Kidney (tissue), 22 donors: ENCODE data around the gene PRDX1. TPM values are rescaled to one million over a fixed set of nuclear protein-coding genes. Genes with fewer than 3 reads are reported as not detected.

ENCODE experiments used
- DNase-seq, 5 donors: peaks; one replicate each; pipeline ENCODE4 v3.0.0-alpha.2; 2013 to 2020
- FAIRE-seq: peaks from 2 replicates; lab custom pipeline; 2012; peaks lifted over from hg19 to GRCh38; lab: Jason Lieb, UNC
- H3K27ac ChIP-seq, 2 donors: one replicate each; pipeline ENCODE4 v1.7.0; 2013; ENCODE audit warnings: low read depth in 2 of 2, low read length in 2 of 2, inconsistent platforms in 1 of 2
- H3K27me3 ChIP-seq: one replicate; pipeline ENCODE4 v1.7.1; 2013; ENCODE audit warnings: low read length, inconsistent platforms; ENCODE audit not compliant: control insufficient read depth, insufficient read depth
- H3K36me3 ChIP-seq, 3 donors: one replicate each; pipeline versions ENCODE4 v1.7.0 to v1.7.1; 2013; ENCODE audit warnings: low read length in 3 of 3, control low read depth in 1 of 3, inconsistent platforms in 1 of 3; ENCODE audit not compliant: insufficient read depth in 3 of 3, control insufficient read depth in 2 of 3
- H3K4me1 ChIP-seq, 3 donors: one replicate each; pipeline versions ENCODE4 v1.7.0 to v1.7.1; 2013; ENCODE audit warnings: low read length in 3 of 3, inconsistent platforms in 1 of 3, low read depth in 1 of 3; ENCODE audit not compliant: control insufficient read depth in 2 of 3, insufficient read depth in 2 of 3
- H3K4me3 ChIP-seq, 3 donors: one replicate each; pipeline versions ENCODE4 v1.7.0 to v1.8.1; 2013; ENCODE audit warnings: low read length in 3 of 3, control low read depth in 1 of 3, inconsistent platforms in 1 of 3
- H3K9ac ChIP-seq, 3 donors: one replicate each; pipeline versions ENCODE4 v1.7.0 to v1.7.1; 2013; ENCODE audit warnings: low read length in 3 of 3, control low read depth in 1 of 3, inconsistent platforms in 1 of 3
- H3K9me3 ChIP-seq, 3 donors: one replicate each; pipeline versions ENCODE4 v1.7.0 to v1.7.1; 2013; ENCODE audit warnings: low read length in 3 of 3, control low read depth in 1 of 3, inconsistent platforms in 1 of 3; ENCODE audit not compliant: control insufficient read depth in 2 of 3, insufficient read depth in 1 of 3
- intact Hi-C: fragments of 100-400 bp; cut with DNase I; formaldehyde crosslinking; loops from one replicate; pipeline ENCODE4 v1.11.1; 2022
- long read RNA-seq, 10 donors: library from polyadenylated mRNA in 1 of 10; unstranded in 1 of 10; transcript quantifications; one replicate each; pipeline ENCODE4 v2.0.0 and lab custom pipeline, GENCODE V29; 2021 to 2026
- polyA plus RNA-seq: library from polyadenylated mRNA; stranded (reverse); fragments of 350-450 nt; fragmentation: Illumina TruSeq; extraction: RNeasy Lipid Tissue Mini Kit (QIAGEN cat#74804); gene quantifications from one replicate; pipeline ENCODE4 v1.2.3, GENCODE V29; 2014; ENCODE audit warnings: low read depth, low replicate concordance; ENCODE audit not compliant: insufficient read depth
- total RNA-seq: library from RNA; stranded (reverse); fragmentation: NEBNext Ultra II Directional; extraction: Animal tissue kit (Norgen Biotek cat#: 25700); gene quantifications from one replicate; pipeline ENCODE4 v1.2.1, GENCODE V29; 2021
- TF ChIP-seq, protein P1 (sequence below): IDR thresholded peaks from 3 replicates; pipeline ENCODE4 v1.5.1; 2012; ENCODE audit warnings: mild to moderate bottlenecking, moderate library complexity, borderline replicate concordance; ENCODE audit not compliant: insufficient read depth; ENCODE audit errors: extremely low read depth
- donor health status: control.
- donor health status: control.
- donor health status: control.
- donor health status: control.
- donor health status: control.
- donor health status: DM: yes; HTN: yes; CAD: no.
- donor health status: Normal renal cell carcinoma (clear cell type).

The PRDX1 gene
- total RNA-seq: 452 TPM
- 1,042 TPM for polyA plus RNA-seq
- long read RNA-seq, donor 1, transcript PRDX1-202 (6 exons, 1,021 nt): major isoform, 147 of 175 reads
- long read RNA-seq, donor 1, partial matches to known transcripts: 28 of 175 reads
- long read RNA-seq, donor 1, other reads (novel, unspliced or antisense): 0 of 175 reads
- long read RNA-seq, donor 2, transcript PRDX1-202 (6 exons, 1,021 nt): major isoform, 216 of 245 reads
- long read RNA-seq, donor 2, partial matches to known transcripts: 29 of 245 reads
- long read RNA-seq, donor 2, other reads (novel, unspliced or antisense): 0 of 245 reads
- long read RNA-seq, donor 3, transcript PRDX1-202 (6 exons, 1,021 nt): major isoform, 353 of 394 reads
- long read RNA-seq, donor 3, partial matches to known transcripts: 41 of 394 reads
- long read RNA-seq, donor 3, other reads (novel, unspliced or antisense): 0 of 394 reads
- long read RNA-seq, donor 4, transcript PRDX1-202 (6 exons, 1,021 nt): major isoform, 130 of 331 reads
- long read RNA-seq, donor 4, partial matches to known transcripts: 177 of 331 reads
- long read RNA-seq, donor 4, other reads (novel, unspliced or antisense): 24 of 331 reads
- long read RNA-seq, donor 5, transcript PRDX1-202 (6 exons, 1,021 nt): major isoform, 11 of 21 reads
- long read RNA-seq, donor 5, partial matches to known transcripts: 10 of 21 reads
- long read RNA-seq, donor 5, other reads (novel, unspliced or antisense): 0 of 21 reads
- long read RNA-seq, donor 6, transcript PRDX1-202 (6 exons, 1,021 nt): major isoform, 558 of 671 reads
- long read RNA-seq, donor 6, partial matches to known transcripts: 112 of 671 reads
- long read RNA-seq, donor 6, other reads (novel, unspliced or antisense): 0 of 671 reads
- long read RNA-seq, donor 7, transcript PRDX1-202 (6 exons, 1,021 nt): major isoform, 163 of 208 reads
- long read RNA-seq, donor 7, partial matches to known transcripts: 4 of 208 reads
- long read RNA-seq, donor 7, other reads (novel, unspliced or antisense): 40 of 208 reads
- long read RNA-seq, donor 8, transcript PRDX1-202 (6 exons, 1,021 nt): major isoform, 178 of 210 reads
- long read RNA-seq, donor 8, partial matches to known transcripts: 31 of 210 reads
- long read RNA-seq, donor 8, other reads (novel, unspliced or antisense): 0 of 210 reads
- long read RNA-seq, donor 9, transcript PRDX1-202 (6 exons, 1,021 nt): major isoform, 104 of 121 reads
- long read RNA-seq, donor 9, partial matches to known transcripts: 17 of 121 reads
- long read RNA-seq, donor 9, other reads (novel, unspliced or antisense): 0 of 121 reads
- long read RNA-seq, donor 10, transcript PRDX1-202 (6 exons, 1,021 nt): major isoform, 171 of 213 reads
- long read RNA-seq, donor 10, partial matches to known transcripts: 42 of 213 reads
- long read RNA-seq, donor 10, other reads (novel, unspliced or antisense): 0 of 213 reads

DNA sequence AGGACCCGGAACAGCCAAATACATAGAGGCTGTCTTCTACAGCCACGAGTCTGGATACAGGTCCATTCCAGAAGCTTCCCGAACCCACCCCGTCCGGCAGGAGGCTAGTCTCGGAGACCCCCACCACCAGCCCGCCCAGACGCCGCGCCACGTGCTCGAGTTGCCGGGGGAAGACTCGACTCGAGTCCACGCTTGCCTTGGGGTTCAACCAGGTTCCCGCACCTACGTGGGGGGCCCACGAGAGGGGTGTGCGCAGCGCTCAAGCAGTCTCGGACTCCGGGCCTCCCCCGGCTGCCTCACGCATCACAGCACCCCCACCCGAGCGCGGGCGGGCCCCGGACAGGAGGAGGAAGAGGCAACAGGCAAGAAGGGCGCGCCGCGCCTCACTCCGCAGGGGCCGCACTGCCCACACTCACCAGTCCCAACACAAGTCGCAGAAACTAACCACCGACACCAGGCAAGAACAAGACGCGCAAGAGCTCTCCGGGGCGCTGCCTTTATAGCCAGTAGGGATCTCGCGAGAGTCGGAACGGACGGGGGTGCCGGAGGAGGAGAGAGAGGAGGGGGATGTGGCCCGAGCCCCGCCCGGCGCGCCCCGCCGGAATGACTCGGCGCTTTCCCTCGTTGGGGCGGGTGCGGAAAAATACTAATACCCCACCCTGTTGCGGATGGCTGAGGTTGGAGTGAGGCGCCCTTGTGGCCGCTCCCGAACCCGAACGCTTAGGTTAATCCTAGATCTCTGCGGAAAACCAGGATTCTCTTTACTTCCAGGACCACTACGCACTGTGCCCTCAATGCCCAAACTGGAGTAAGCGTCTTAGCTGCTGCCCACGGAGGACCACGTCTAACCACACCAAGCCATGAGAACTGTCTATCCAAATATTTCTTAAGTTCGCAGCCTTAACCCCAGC is at the start of gene PRDX1:
PRDX1 (minus strand) TSS at position 472 of the 911 bp plus-strand sequence. CDS start 2,841 bp downstream, outside the sequence.
- intact Hi-C loops: no loop called here
- Histone ChIP-seq H3K4me3 (peak within 1 kb of the TSS; percentile 78 to 86 (median 81)), H3K27ac (peak within 1 kb of the TSS; percentile 92 to 98), H3K9ac (peak within 1 kb of the TSS; percentile 69 to 91 (median 86)), H3K4me1 (peaks cover 0 to 8% (median 0%) of the 10 kb centered on the region in 3 donors), H3K36me3 (peaks cover 0 to 10% (median 8%) of the 10 kb centered on the region in 3 donors), H3K9me3 (no peaks in the 10 kb centered on the region), H3K27me3 (no peaks in the 10 kb centered on the region)
- DNase-seq (peak; percentile 97 to 99 (median 98)), FAIRE-seq (no peak)
- TF ChIP-seq, protein P1, sequence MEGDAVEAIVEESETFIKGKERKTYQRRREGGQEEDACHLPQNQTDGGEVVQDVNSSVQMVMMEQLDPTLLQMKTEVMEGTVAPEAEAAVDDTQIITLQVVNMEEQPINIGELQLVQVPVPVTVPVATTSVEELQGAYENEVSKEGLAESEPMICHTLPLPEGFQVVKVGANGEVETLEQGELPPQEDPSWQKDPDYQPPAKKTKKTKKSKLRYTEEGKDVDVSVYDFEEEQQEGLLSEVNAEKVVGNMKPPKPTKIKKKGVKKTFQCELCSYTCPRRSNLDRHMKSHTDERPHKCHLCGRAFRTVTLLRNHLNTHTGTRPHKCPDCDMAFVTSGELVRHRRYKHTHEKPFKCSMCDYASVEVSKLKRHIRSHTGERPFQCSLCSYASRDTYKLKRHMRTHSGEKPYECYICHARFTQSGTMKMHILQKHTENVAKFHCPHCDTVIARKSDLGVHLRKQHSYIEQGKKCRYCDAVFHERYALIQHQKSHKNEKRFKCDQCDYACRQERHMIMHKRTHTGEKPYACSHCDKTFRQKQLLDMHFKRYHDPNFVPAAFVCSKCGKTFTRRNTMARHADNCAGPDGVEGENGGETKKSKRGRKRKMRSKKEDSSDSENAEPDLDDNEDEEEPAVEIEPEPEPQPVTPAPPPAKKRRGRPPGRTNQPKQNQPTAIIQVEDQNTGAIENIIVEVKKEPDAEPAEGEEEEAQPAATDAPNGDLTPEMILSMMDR: peak; percentile 23

DNA sequence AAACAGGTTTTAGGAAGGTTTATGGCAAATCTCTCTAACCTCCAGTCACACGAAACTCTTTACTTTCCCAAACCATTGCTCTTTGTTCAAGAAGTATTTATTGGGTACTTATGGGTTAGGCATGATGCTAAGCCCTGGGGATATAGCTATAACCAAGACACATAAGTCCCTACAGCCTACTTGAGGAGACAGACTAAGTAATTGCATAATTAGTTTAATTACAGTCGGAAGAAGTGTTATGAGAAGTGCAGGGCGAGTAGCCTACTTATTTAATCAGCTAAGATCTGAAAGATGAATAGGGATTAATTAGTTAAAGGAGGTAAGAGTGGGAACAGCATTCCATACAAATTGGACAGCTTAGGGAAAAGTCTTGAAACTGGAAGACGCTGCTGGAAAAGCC is 48.9 kb upstream of the PRDX1 start:
- Histone ChIP-seq H3K27ac (no peak overlapping the region), H3K4me1 (peaks cover 0 to 6% (median 0%) of the 10 kb centered on the region in 3 donors), H3K4me3 (no peak overlapping the region), H3K27me3 (no peaks in the 10 kb centered on the region), H3K9me3 (no peaks in the 10 kb centered on the region), H3K9ac (no peak overlapping the region), H3K36me3 (peaks cover 2 to 30% (median 30%) of the 10 kb centered on the region in 3 donors)
- no peak for DNase-seq
- TF ChIP-seq, protein P1: no peak
- FAIRE-seq: no peak
- intact Hi-C loops: loop anchor here (5.0 kb wide), 1 partner anchor 213 kb away; no protein-coding TSS in a partner anchor
